Activated T-cell treated with anti-CD3 and anti-CD28 coated beads for 24 hours (primary cell): Measurements from ENCODE around the gene CABP1.

Experiments
- DNase-seq: peaks from one replicate; pipeline ENCODE4 v3.0.0-alpha.2; 2020; ENCODE audit warnings: low read depth

CABP1 gene

GRCh38 chr12:120693848-120694247 lies 53.4 kb downstream of the CABP1 start:
- DNase-seq = no peak

DNA sequence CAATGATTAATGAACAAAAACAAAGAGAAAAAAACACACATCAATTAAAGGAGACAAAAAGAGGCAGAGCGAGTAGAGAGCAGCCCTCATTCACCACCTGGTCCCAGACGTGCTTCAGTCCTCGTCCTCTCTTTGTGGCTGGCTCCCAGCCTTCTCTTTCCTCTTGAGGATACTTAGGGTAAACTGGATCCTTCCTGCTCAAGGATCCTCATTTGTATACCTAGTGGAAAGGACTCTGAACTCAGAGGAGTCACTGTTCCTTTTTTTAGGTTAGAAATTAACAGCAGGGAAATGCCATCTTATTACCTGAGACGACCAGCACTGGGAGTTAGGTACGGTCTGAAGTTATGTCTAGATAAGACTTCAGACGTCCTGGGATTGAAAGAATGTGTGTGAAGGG lies 56.2 kb downstream of the CABP1 start:
- DNase-seq = no peak

GRCh38 chr12:120697344-120697743 lies 56.9 kb downstream of the CABP1 start:
- DNase-seq = no peak

DNA sequence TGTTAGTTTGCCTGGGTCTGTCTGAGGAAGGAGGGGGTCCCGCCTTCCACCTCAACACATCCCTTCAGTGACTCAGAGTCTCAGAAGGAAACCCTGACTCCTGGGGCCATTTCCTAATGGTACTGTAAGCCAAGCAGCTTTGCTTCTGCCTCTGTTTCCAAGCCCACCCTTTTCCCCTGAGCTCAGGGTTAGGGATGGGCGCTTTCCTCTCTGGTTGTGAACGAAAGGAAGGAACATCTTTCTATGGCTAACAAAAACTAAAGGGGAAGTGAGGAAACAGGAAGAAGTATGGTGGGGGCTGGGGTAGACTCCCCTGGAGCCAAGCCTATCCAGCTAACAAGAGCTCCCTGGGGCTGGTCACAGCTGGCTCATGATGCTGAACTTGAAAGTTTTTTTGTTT lies 58.2 kb downstream of the CABP1 start:
- no peak for DNase-seq

DNA sequence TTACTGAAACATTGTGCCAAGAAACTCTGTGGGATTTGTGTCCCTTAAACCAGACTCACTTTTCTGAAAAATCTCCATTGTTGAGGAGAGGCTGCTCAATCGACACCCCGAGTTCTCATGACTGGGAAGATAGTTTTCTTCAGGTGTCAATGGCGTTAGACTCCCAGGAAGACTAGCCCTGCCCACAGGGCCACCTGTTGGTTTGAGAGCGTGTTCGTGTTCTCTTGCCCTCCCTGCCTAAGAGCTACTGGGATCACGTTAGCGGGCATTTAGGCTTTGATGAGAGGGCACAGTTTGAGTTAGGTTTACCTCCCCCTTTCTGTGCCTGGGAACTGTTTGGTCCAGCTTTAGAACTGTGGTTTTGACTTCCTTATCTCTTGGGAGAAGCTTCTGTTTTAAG lies 59.1 kb downstream of the CABP1 start:
- no peak for DNase-seq

GRCh38 chr12:120700886-120701285 lies 60.5 kb downstream of the CABP1 start:
- no peak for DNase-seq

DNA sequence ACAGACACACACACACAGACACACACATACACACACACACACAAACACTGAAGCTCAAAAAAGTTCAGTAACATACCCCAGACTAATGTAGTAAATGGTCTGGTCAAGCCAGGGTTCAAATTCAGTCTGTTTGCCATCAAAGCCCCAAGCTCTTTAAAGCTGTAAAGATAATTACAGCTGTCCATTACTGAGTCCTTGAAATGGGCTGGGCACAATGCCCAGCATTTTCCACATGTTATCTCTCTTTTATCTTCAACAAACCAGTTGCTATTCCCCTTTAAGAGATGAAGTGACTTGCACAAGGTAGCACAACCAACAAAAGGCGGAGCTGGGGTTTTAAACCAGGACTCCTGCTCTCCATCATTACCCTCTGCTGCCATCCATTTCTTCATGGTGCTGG lies 62.2 kb downstream of the CABP1 start:
- DNase-seq = no peak

GRCh38 chr12:120703311-120703942 lies 63.0 kb downstream of the CABP1 start:
- no peak for DNase-seq

GRCh38 chr12:120705618-120706017 lies 65.2 kb downstream of the CABP1 start:
- DNase-seq = no peak

DNA sequence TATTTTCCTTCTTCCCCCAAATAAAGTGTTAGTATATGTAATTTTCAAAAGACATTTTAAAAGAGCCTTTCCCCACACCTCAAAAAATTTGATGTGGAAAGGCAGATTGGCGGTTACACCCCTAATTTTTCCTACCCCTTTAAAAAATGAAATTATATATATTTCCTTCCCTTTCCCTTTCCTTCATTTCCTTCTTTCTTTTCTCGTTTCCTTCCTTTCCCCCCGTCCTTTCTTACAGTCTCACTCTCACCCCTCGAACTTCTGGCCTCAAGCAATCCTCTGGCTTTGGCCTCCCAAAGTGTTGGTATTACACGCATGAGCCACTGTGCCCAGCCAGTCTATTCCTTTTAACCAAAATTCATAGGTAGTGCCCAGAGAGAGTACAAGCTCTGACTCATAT lies 65.6 kb downstream of the CABP1 start:
- no peak for DNase-seq

- DNase-seq = no peak
Measured at GRCh38 chr12:120708651-120709050, 68.2 kb downstream of the CABP1 start.

- peak; percentile 65 for DNase-seq
Measured at GRCh38 chr12:120710031-120710804, 69.8 kb downstream of the CABP1 start, which contains the start of gene UNC119B. Gene UNC119B, plus strand, starts transcription at chr12:120710458. Its CDS starts 17 bp downstream, at chr12:120710475.

DNA sequence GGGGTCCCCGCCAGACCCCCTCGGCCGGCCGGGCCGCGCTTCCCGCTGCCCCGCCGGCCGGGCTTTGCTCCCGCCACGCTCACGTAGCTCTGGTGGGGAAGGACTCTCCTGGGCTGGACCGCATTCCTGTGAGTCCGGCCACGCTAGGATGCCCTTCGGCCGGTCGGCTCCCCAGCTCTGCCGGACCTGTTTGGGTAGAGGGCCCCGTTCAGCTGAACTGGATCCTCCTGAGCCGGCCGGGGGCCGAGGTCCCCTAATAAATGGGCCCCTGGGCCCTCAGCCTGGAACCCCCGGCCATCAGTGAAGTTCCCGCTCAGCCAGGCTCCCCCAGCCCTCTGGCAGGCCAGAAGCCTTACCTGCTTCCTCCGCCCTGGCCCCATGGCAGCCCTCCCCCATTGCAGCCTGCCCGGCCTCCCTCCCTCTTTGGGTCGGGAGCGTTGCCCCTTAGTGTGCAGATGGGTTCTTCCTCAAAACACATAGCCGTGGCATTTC lies 70.4 kb downstream of the CABP1 start:
- no peak for DNase-seq

- no peak for DNase-seq
Measured at GRCh38 chr12:120711411-120711810, 71.0 kb downstream of the CABP1 start.

DNA sequence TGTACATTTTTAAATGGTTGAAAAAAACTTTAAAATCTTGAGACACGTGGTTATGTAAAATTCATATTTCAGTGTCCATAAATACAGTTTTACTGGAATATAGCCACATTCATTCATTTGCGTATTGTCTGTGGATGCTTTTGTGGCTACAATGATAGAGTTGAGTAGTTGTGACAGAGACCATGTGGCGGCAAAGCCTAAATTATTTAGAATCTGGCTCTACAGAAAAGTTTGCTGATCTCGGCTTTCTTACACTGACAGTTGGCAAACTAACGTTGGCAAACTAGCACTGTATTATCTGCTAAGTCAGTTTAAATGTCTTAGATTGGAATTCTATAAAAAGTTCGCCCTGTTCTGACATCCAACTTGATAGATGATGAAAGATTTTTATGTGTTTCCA lies 72.2 kb downstream of the CABP1 start:
- no peak for DNase-seq

GRCh38 chr12:120713861-120714482 lies 73.5 kb downstream of the CABP1 start:
- DNase-seq = peak; percentile 66
